A549 (cell line): Measurements from ENCODE around the gene CNTNAP1. TPM values are rescaled to one million over a fixed set of nuclear protein-coding genes. Genes with fewer than 3 reads are reported as not detected.

ENCODE experiments used
- ATAC-seq, 2 experiments: fragments of 200-7000 bp in 1 of 2; fragments of >200 bp in 1 of 2; cut with Nextera tagmentation in 1 of 2; cut with Tn5 transposase in 1 of 2; 3 replicates each; pipeline versions ENCODE4 v1.8.0 to v1.9.1; 2018 to 2020; ENCODE audit warnings: mild to moderate bottlenecking in 1 of 2, moderate library complexity in 1 of 2
- CTCF ChIA-PET: fragments of 300-600 bp; sonication (Branson Sonifier 250); formaldehyde crosslinking; extraction: SDS; loops from one replicate; lab custom pipeline; 2021; ENCODE audit warnings: antibody characterized with exemption, inconsistent platforms; lab: Yijun Ruan, JAX
- POLR2A ChIA-PET: fragments of 350-600 bp; formaldehyde crosslinking; extraction: SDS; loops from one replicate; lab custom pipeline; 2021; ENCODE audit warnings: antibody characterized with exemption, inconsistent platforms; lab: Yijun Ruan, JAX
- DNase-seq, 2 experiments: peaks; one replicate each; pipeline versions ENCODE4 v3.0.0 to v3.0.0-alpha.2; 2011 to 2016; ENCODE audit warnings: low read depth in 1 of 2, low spot score in 1 of 2
- FAIRE-seq: peaks from 2 replicates; lab custom pipeline; 2011; peaks lifted over from hg19 to GRCh38; lab: Jason Lieb, UNC
- H3K27ac ChIP-seq, 2 experiments: fragments of >200 bp; sonication (Bioruptor Twin); formaldehyde crosslinking; 3 replicates each; pipeline ENCODE4 v1.5.1; 2016 to 2017
- H3K4me1 ChIP-seq: fragments of >200 bp; sonication (Bioruptor Twin); formaldehyde crosslinking; 3 replicates; pipeline ENCODE4 v1.6.1; 2016
- H3K4me2 ChIP-seq: fragments of >200 bp; sonication (Bioruptor Twin); formaldehyde crosslinking; 3 replicates; pipeline ENCODE4 v1.6.1; 2016
- H3K4me3 ChIP-seq: fragments of >200 bp; sonication (Bioruptor Twin); formaldehyde crosslinking; 3 replicates; pipeline ENCODE4 v1.5.1; 2016
- H3K9me3 ChIP-seq: fragments of >200 bp; sonication (Bioruptor Twin); formaldehyde crosslinking; 3 replicates; pipeline ENCODE4 v1.6.1; 2016
- ESRRA ChIP-seq: fragments of 150-350 bp; IDR thresholded peaks from 2 replicates; pipeline ENCODE4 v1.6.1; 2014; ENCODE audit warnings: mild to moderate bottlenecking, low read length, borderline replicate concordance
- FOSB ChIP-seq: fragments of 250-450 bp; sonication (Bioruptor Pico); IDR thresholded peaks from 2 replicates; pipeline ENCODE4 v1.5.0; 2020; ENCODE audit warnings: mild to moderate bottlenecking, moderate library complexity
- FOSL2 ChIP-seq, 2 experiments: fragments of 450-650 bp in 1 of 2; fragments of >200 bp in 1 of 2; sonication (Bioruptor Twin) in 1 of 2; formaldehyde crosslinking; IDR thresholded peaks; 2 replicates each; pipeline versions ENCODE4 v1.5.0 to v1.6.1; 2016 to 2020; ENCODE audit warnings: mild to moderate bottlenecking in 1 of 2, moderate library complexity in 1 of 2
- FOXS1 ChIP-seq: fragments of 250-450 bp; sonication (Bioruptor Pico); IDR thresholded peaks from 2 replicates; pipeline ENCODE4 v1.5.0; 2020; ENCODE audit warnings: mild to moderate bottlenecking, moderate library complexity
- HOXA7 ChIP-seq: fragments of 250-450 bp; sonication (Bioruptor Pico); IDR thresholded peaks from 2 replicates; pipeline ENCODE4 v1.5.0; 2020; ENCODE audit warnings: mild to moderate bottlenecking, moderate library complexity
- HOXB13 ChIP-seq: fragments of 250-450 bp; sonication (Bioruptor Pico); IDR thresholded peaks from 2 replicates; pipeline ENCODE4 v1.5.0; 2020; ENCODE audit warnings: low read depth, mild to moderate bottlenecking, moderate library complexity
- MAFK ChIP-seq: fragments of 450-650 bp; IDR thresholded peaks from 2 replicates; pipeline ENCODE4 v1.6.1; 2014; ENCODE audit not compliant: partially characterized antibody
- MAZ ChIP-seq: fragments of 150-350 bp; IDR thresholded peaks from 2 replicates; pipeline ENCODE4 v1.6.1; 2014; ENCODE audit warnings: antibody characterized with exemption, low read depth, low read length, borderline replicate concordance
- POLR2A ChIP-seq: IDR thresholded peaks from 2 replicates; pipeline ENCODE4 v1.6.1; 2012; ENCODE audit warnings: mild to moderate bottlenecking, low read length
- RAD21 ChIP-seq, 2 experiments: fragments of >200 bp in 1 of 2; sonication (Bioruptor Twin) in 1 of 2; formaldehyde crosslinking in 1 of 2; IDR thresholded peaks in 1 of 2; conservative IDR thresholded peaks in 1 of 2; 2 replicates in 1 of 2; 3 replicates in 1 of 2; pipeline ENCODE4 v1.6.1; 2012 to 2018; ENCODE audit warnings: inconsistent platforms in 1 of 2
- SMC3 ChIP-seq: fragments of >200 bp; sonication (Bioruptor Twin); formaldehyde crosslinking; IDR thresholded peaks from 3 replicates; pipeline ENCODE4 v1.6.1; 2018; ENCODE audit warnings: inconsistent platforms
- TFCP2L1 ChIP-seq: fragments of 250-450 bp; sonication (Bioruptor Pico); IDR thresholded peaks from 2 replicates; pipeline ENCODE4 v1.5.0; 2021; ENCODE audit warnings: mild to moderate bottlenecking
- TP53 ChIP-seq: fragments of 250-450 bp; sonication (Bioruptor Pico); IDR thresholded peaks from 2 replicates; pipeline ENCODE4 v1.5.0; 2021; ENCODE audit warnings: mild to moderate bottlenecking, moderate library complexity
- ZFP36 ChIP-seq: fragments of 450-650 bp; IDR thresholded peaks from 2 replicates; pipeline ENCODE4 v1.6.1; 2014; ENCODE audit warnings: borderline replicate concordance; ENCODE audit not compliant: partially characterized antibody
- WGBS: methylation state at CpG from one replicate; pipeline ENCODE4 v1.1.6; 2017; ENCODE audit errors: missing lambda C conversion rate; 5-methylcytosine and 5-hydroxymethylcytosine counted together
- polyA plus RNA-seq, 4 experiments: library from polyadenylated mRNA; depleted of rRNA in 3 of 4; stranded (reverse); fragments of >200 nt; fragmentation: RNase III in 1 of 4; extraction: RNeasy Plus Mini Kit Qiagen cat#74134 plus additional on column Dnase treatment in 1 of 4; gene quantifications; 2 replicates in 3 of 4; 3 replicates in 1 of 4; pipeline ENCODE4 v1.2.3, GENCODE V29; 2011 to 2017
- TF ChIP-seq, protein P1 (sequence below): fragments of >200 bp; sonication (Bioruptor Twin); formaldehyde crosslinking; IDR thresholded peaks from 3 replicates; pipeline ENCODE4 v1.6.1; 2016
- TF ChIP-seq, protein P2 (sequence below): fragments of 250-450 bp; sonication (Bioruptor Pico); IDR thresholded peaks from 2 replicates; pipeline ENCODE4 v1.5.0; 2021; ENCODE audit warnings: mild to moderate bottlenecking, moderate library complexity, borderline replicate concordance
- TF ChIP-seq, protein P3 (sequence below): fragments of 200-600 bp; sonication (generic); IDR thresholded peaks from 2 replicates; pipeline ENCODE4 v1.6.1; 2016; ENCODE audit warnings: antibody characterized with exemption, mild to moderate bottlenecking, moderate library complexity

The CNTNAP1 gene
- polyA plus RNA-seq, 2 of the 4 experiments (the other 2 are of a cell fraction) = 6.3 to 8.2 TPM

DNA sequence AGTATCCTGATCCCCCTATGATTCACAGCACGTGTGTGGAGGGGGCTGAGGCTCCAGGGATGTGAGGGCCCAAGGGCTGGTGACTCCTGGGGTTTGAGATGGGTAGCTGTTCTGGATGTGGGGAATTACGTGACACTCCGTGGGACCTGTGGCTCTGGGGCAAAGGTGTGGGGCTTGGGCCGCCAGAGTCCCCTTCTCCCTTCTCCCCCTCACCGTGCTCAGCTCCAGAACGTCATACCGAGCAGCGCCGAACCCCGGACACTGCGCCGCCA lies 12.7 kb upstream of the CNTNAP1 start:
- ChIA-PET CTCF (interaction anchor here (1.0 to 15.7 kb wide), 8 partner anchors 9 to 89 kb away, joined by 3 to 394 read pairs (median 6); partner anchors contain the start of genes PLEKHH3, PSMC3IP, RETREG3 and TUBG1), POLR2A (no interaction called here)
- no peak for TF ChIP-seq TFCP2L1
- no peak for TF ChIP-seq TP53 (CRISPR knock-in tag)
- H3K4me2 ChIP-seq = no peak overlapping the region
- FAIRE-seq (no peak), ATAC-seq (no peak), DNase-seq (no peak)
- WGBS = 94% methylated on average over 12 of the region's 12 CpGs
- H3K4me1 ChIP-seq = peaks cover 44% of the 10 kb centered on the region
- no peak overlapping the region for H3K4me3 ChIP-seq
- H3K27ac ChIP-seq = peak overlapping the region in 1 of 2 experiments; percentile 2; a peak in 2 of 6 replicates
- no peaks in the 10 kb centered on the region for H3K9me3 ChIP-seq

DNA sequence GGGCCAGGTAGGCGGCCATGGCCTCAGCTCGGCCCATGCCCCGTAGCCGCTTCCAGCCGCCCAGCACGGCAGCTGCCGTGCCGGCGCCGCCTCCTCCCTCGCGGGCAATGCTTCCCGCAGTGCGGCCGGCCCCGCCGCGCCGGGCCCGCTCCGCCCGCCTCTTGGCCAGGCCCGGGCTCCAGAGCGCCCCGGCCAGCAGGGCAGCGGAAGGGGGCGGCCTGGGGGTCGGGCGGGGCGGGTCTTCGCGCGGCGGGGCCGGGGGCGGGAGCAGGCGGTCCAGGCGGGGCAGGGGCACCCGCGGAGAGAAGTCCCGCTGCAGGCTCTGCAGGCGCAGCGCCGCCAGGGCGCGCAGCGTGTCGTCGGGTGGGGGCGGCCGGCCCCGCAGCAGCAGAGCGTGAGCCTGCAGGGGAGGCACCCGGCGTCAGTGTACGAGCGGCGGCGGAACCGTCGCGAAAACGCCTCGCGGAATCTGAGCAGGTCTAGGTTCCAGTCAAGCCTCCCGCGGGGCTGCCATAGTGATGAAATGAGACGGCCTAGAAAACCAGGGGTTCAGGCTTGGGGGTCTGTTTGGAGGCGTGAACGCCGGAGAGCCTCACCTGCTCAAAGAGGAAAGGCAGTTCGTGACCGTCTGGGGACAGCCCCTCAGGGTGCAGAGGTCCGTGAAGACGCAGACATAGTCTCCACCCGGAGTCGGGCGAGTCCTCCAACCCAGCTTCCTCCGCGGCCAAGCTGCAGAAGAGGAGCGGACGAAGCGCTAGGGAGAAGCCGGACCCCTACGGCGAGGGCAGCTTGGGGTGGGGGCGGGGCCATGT lies 12.1 kb upstream of the CNTNAP1 start:
- CTCF ChIA-PET = interaction anchor here (1.0 to 15.7 kb wide), 8 partner anchors 8 to 90 kb away, joined by 4 to 394 read pairs (median 6); partner anchors contain the start of genes PLEKHH3, PSMC3IP and TUBG2
- no peak for ATAC-seq

More for the DNA sequence above, 12.1 kb upstream of the CNTNAP1 start:
- WGBS = 96% methylated on average over 68 of the region's 87 CpGs
- no peak overlapping the region for H3K4me2 ChIP-seq
- DNase-seq (no peak), FAIRE-seq (no peak)
- TF ChIP-seq, protein P1, sequence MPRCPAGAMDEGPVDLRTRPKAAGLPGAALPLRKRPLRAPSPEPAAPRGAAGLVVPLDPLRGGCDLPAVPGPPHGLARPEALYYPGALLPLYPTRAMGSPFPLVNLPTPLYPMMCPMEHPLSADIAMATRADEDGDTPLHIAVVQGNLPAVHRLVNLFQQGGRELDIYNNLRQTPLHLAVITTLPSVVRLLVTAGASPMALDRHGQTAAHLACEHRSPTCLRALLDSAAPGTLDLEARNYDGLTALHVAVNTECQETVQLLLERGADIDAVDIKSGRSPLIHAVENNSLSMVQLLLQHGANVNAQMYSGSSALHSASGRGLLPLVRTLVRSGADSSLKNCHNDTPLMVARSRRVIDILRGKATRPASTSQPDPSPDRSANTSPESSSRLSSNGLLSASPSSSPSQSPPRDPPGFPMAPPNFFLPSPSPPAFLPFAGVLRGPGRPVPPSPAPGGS = no peak
- TF ChIP-seq FOXS1 (CRISPR knock-in tag) = no peak
- TF ChIP-seq, protein P2, sequence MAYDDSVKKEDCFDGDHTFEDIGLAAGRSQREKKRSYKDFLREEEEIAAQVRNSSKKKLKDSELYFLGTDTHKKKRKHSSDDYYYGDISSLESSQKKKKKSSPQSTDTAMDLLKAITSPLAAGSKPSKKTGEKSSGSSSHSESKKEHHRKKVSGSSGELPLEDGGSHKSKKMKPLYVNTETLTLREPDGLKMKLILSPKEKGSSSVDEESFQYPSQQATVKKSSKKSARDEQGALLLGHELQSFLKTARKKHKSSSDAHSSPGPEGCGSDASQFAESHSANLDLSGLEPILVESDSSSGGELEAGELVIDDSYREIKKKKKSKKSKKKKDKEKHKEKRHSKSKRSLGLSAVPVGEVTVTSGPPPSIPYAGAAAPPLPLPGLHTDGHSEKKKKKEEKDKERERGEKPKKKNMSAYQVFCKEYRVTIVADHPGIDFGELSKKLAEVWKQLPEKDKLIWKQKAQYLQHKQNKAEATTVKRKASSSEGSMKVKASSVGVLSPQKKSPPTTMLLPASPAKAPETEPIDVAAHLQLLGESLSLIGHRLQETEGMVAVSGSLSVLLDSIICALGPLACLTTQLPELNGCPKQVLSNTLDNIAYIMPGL = no peak
- TF ChIP-seq, protein P3, sequence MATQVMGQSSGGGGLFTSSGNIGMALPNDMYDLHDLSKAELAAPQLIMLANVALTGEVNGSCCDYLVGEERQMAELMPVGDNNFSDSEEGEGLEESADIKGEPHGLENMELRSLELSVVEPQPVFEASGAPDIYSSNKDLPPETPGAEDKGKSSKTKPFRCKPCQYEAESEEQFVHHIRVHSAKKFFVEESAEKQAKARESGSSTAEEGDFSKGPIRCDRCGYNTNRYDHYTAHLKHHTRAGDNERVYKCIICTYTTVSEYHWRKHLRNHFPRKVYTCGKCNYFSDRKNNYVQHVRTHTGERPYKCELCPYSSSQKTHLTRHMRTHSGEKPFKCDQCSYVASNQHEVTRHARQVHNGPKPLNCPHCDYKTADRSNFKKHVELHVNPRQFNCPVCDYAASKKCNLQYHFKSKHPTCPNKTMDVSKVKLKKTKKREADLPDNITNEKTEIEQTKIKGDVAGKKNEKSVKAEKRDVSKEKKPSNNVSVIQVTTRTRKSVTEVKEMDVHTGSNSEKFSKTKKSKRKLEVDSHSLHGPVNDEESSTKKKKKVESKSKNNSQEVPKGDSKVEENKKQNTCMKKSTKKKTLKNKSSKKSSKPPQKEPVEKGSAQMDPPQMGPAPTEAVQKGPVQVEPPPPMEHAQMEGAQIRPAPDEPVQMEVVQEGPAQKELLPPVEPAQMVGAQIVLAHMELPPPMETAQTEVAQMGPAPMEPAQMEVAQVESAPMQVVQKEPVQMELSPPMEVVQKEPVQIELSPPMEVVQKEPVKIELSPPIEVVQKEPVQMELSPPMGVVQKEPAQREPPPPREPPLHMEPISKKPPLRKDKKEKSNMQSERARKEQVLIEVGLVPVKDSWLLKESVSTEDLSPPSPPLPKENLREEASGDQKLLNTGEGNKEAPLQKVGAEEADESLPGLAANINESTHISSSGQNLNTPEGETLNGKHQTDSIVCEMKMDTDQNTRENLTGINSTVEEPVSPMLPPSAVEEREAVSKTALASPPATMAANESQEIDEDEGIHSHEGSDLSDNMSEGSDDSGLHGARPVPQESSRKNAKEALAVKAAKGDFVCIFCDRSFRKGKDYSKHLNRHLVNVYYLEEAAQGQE = no peak
- TF ChIP-seq HOXB13 (CRISPR knock-in tag) = no peak
- no peak for TF ChIP-seq TP53 (CRISPR knock-in tag)
- no peak for TF ChIP-seq FOSL2 (IDR thresholded peaks at IDR 0.05)
- no peak for TF ChIP-seq FOSL2 (CRISPR knock-in tag; IDR thresholded peaks at IDR 0.05)
- no peak for TF ChIP-seq ESRRA
- no peak for TF ChIP-seq SMC3
- no peak for TF ChIP-seq FOSB (CRISPR knock-in tag)
- TF ChIP-seq RAD21 (conservative IDR thresholded peaks at IDR 0.05 in 1 of 2, IDR thresholded peaks at IDR 0.05 in 1 of 2) = no peak
- TF ChIP-seq MAZ = no peak
- no peak for TF ChIP-seq HOXA7
- no peak for TF ChIP-seq POLR2A
- TF ChIP-seq ZFP36 = no peak
- no peak for TF ChIP-seq MAFK
- POLR2A ChIA-PET = interaction anchor here (0.6 kb wide), 1 partner anchor 14 kb away, joined by 3 read pairs; no protein-coding TSS in a partner anchor
- H3K9me3 ChIP-seq = no peaks in the 10 kb centered on the region
- 0 out of 6 replicates have a peak overlapping the region, but pooled peaks of 1 of the 2 experiments have one; percentile 2 for H3K27ac ChIP-seq
- peaks cover 49% of the 10 kb centered on the region for H3K4me1 ChIP-seq
- no peak overlapping the region for H3K4me3 ChIP-seq
